Urinary bladder (tissue), 4 donors: ENCODE data around the gene WDFY2. TPM values are rescaled to one million over a fixed set of nuclear protein-coding genes. Genes with fewer than 3 reads are reported as not detected.
A peak's percentile ranks its signal among the peaks of the same experiment; 100 is the strongest.

Experiments used
- DNase-seq: peaks from one replicate; pipeline ENCODE4 v3.0.0-alpha.2; 2015; ENCODE audit errors: extremely low spot score
- H3K27ac ChIP-seq: one replicate; pipeline ENCODE4 v1.5.1; 2013; ENCODE audit warnings: low read depth, mild to moderate bottlenecking, moderate library complexity
- H3K36me3 ChIP-seq: one replicate; pipeline ENCODE4 v1.6.1; 2013; ENCODE audit warnings: mild to moderate bottlenecking, moderate library complexity; ENCODE audit not compliant: insufficient read depth
- H3K4me1 ChIP-seq: one replicate; pipeline ENCODE4 v1.6.1; 2013; ENCODE audit warnings: mild to moderate bottlenecking, moderate library complexity; ENCODE audit not compliant: insufficient read depth
- H3K4me3 ChIP-seq: one replicate; pipeline ENCODE4 v1.5.1; 2013; ENCODE audit warnings: low read depth, low read length
- WGBS: extraction: QIAGEN DNeasy Blood & Tissue Kit; methylation state at CpG from one replicate; pipeline ENCODE4 v1.1.7; 2013; 5-methylcytosine and 5-hydroxymethylcytosine counted together
- polyA plus RNA-seq: library from polyadenylated mRNA; stranded (reverse); fragments of 200-250 nt; gene quantifications from one replicate; pipeline ENCODE4 v1.2.3, GENCODE V29; 2013
- total RNA-seq: library from RNA; depleted of rRNA; stranded (reverse); fragments of >200 nt; gene quantifications from one replicate; pipeline ENCODE4 v1.2.3, GENCODE V29; 2014
- donor health status: healthy with polysubstance abuse.
- donor health status: healthy.

WDFY2 gene
- total and polyA plus RNA-seq, 2 donors, result 5.2 to 14.5 TPM

GRCh38 chr13:51771418-51772104 lies 187.3 kb downstream of the WDFY2 start:
- H3K36me3 ChIP-seq, result no peaks in the 10 kb centered on the region
- no peak overlapping the region for H3K27ac ChIP-seq
- 91% methylated on average over 17 of the region's 17 CpGs for WGBS
- H3K4me1 ChIP-seq, result no peaks in the 10 kb centered on the region
- H3K4me3 ChIP-seq, result no peak overlapping the region
- DNase-seq, result no peak

- H3K4me1 ChIP-seq, result no peaks in the 10 kb centered on the region
- 86% methylated on average over 9 of the region's 9 CpGs for WGBS
- no peak for DNase-seq
- no peak overlapping the region for H3K4me3 ChIP-seq
- H3K27ac ChIP-seq, result no peak overlapping the region
- no peaks in the 10 kb centered on the region for H3K36me3 ChIP-seq
Observed at GRCh38 chr13:51772105-51772455, 187.8 kb downstream of the WDFY2 start.

GRCh38 chr13:51772781-51773180 lies 188.5 kb downstream of the WDFY2 start:
- no peak overlapping the region for H3K4me3 ChIP-seq
- no peaks in the 10 kb centered on the region for H3K36me3 ChIP-seq
- H3K4me1 ChIP-seq, result no peaks in the 10 kb centered on the region
- H3K27ac ChIP-seq, result no peak overlapping the region
- 91% methylated on average over 6 of the region's 6 CpGs for WGBS
- DNase-seq, result no peak

GRCh38 chr13:51773515-51773914 lies 189.3 kb downstream of the WDFY2 start:
- WGBS, result 90% methylated on average over 11 of the region's 11 CpGs
- H3K36me3 ChIP-seq, result no peaks in the 10 kb centered on the region

GRCh38 chr13:51776179-51776578 lies 191.9 kb downstream of the WDFY2 start:
- no peak overlapping the region for H3K27ac ChIP-seq
- DNase-seq, result no peak
- no peak overlapping the region for H3K4me3 ChIP-seq
- H3K36me3 ChIP-seq, result no peaks in the 10 kb centered on the region
- 89% methylated on average over 7 of the region's 7 CpGs for WGBS
- H3K4me1 ChIP-seq, result no peaks in the 10 kb centered on the region

More at GRCh38 chr13:51773515-51773914, 189.3 kb downstream of the WDFY2 start:
- Histone ChIP-seq H3K4me1 (no peaks in the 10 kb centered on the region), H3K27ac (no peak overlapping the region), H3K4me3 (no peak overlapping the region)
- DNase-seq, result no peak

GRCh38 chr13:51777921-51778320 lies 193.7 kb downstream of the WDFY2 start:
- no peak for DNase-seq
- H3K27ac ChIP-seq, result no peak overlapping the region
- no peaks in the 10 kb centered on the region for H3K36me3 ChIP-seq
- H3K4me1 ChIP-seq, result no peaks in the 10 kb centered on the region
- H3K4me3 ChIP-seq, result no peak overlapping the region
- WGBS, result 89% methylated on average over 9 of the region's 9 CpGs

GRCh38 chr13:51778392-51778791 lies 194.1 kb downstream of the WDFY2 start:
- H3K4me1 ChIP-seq, result no peaks in the 10 kb centered on the region
- H3K36me3 ChIP-seq, result no peaks in the 10 kb centered on the region
- no peak overlapping the region for H3K27ac ChIP-seq
- no peak for DNase-seq
- no peak overlapping the region for H3K4me3 ChIP-seq
- WGBS, result 70% methylated on average over 11 of the region's 11 CpGs

GRCh38 chr13:51780099-51780498 lies 195.8 kb downstream of the WDFY2 start:
- WGBS, result 84% methylated on average over 3 of the region's 3 CpGs
- Histone ChIP-seq H3K4me1 (no peaks in the 10 kb centered on the region), H3K27ac (no peak overlapping the region), H3K4me3 (no peak overlapping the region), H3K36me3 (no peaks in the 10 kb centered on the region)
- no peak for DNase-seq

GRCh38 chr13:51781246-51782022 lies 197.2 kb downstream of the WDFY2 start:
- 83% methylated on average over 15 of the region's 15 CpGs for WGBS
- DNase-seq, result no peak

GRCh38 chr13:51782026-51782710 lies 197.9 kb downstream of the WDFY2 start:
- no peak for DNase-seq
- H3K4me1 ChIP-seq, result peaks cover under 1% of the 10 kb centered on the region
- 88% methylated on average over 15 of the region's 15 CpGs for WGBS
- no peak overlapping the region for H3K4me3 ChIP-seq
- no peaks in the 10 kb centered on the region for H3K36me3 ChIP-seq
- H3K27ac ChIP-seq, result no peak overlapping the region

More at GRCh38 chr13:51781246-51782022, 197.2 kb downstream of the WDFY2 start:
- no peak overlapping the region for H3K27ac ChIP-seq
- no peaks in the 10 kb centered on the region for H3K36me3 ChIP-seq
- H3K4me3 ChIP-seq, result no peak overlapping the region
- H3K4me1 ChIP-seq, result no peaks in the 10 kb centered on the region

- Histone ChIP-seq H3K4me3 (no peak overlapping the region), H3K27ac (no peak overlapping the region), H3K4me1 (peaks cover 1% of the 10 kb centered on the region), H3K36me3 (no peaks in the 10 kb centered on the region)
- 87% methylated on average over 9 of the region's 9 CpGs for WGBS
- DNase-seq, result no peak
Observed at GRCh38 chr13:51783428-51784094, 199.3 kb downstream of the WDFY2 start.

- peaks cover 1% of the 10 kb centered on the region for H3K4me1 ChIP-seq
- no peak overlapping the region for H3K4me3 ChIP-seq
- WGBS, result 96% methylated on average over 1 of the region's 1 CpG
- no peaks in the 10 kb centered on the region for H3K36me3 ChIP-seq
- no peak for DNase-seq
- no peak overlapping the region for H3K27ac ChIP-seq
Observed at GRCh38 chr13:51784097-51784496, 199.8 kb downstream of the WDFY2 start.

GRCh38 chr13:51785712-51786424 lies 201.6 kb downstream of the WDFY2 start:
- Histone ChIP-seq H3K4me3 (no peak overlapping the region), H3K27ac (no peak overlapping the region), H3K4me1 (peaks cover 1% of the 10 kb centered on the region), H3K36me3 (no peaks in the 10 kb centered on the region)
- WGBS, result 17% methylated on average over 12 of the region's 12 CpGs
- DNase-seq, result peak; percentile 78
